ENCODE results near the gene SPHKAP. TPM values are rescaled to one million over a fixed set of nuclear protein-coding genes. Genes with fewer than 3 reads are reported as not detected.

Gene SPHKAP
- polyA plus RNA-seq, 1 of the 3 experiments (the other 2 are of a cell fraction): not detected

DNA sequence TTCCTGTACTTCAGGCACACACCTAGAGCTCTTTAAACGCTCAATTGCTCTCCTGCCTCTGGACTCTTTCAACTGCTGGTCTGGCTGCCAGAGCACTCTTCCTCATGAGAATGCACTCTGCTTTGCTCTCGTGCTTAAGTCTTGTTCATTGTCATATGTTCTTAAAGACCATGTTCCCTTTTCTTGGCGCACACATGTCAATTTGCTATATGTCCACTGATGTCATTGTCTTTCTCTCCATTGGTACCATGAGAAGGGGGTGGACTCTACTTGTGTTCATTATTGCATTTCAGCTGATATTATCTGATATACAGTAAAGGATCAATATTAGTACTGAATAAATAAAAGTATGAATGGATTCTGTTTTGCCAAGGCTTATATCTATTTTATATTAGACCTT is 16.8 kb downstream of the SPHKAP start:
- no peak overlapping the region for H2AFZ ChIP-seq (ENCODE audit: low read depth)
- H3K79me2 ChIP-seq (ENCODE audit: insufficient read depth): no peaks in the 10 kb centered on the region
- H3K27me3 ChIP-seq (ENCODE audit: insufficient read depth): no peaks in the 10 kb centered on the region
- no peaks in the 10 kb centered on the region for H3F3A ChIP-seq (replicated peaks; ENCODE audit: insufficient read depth)
- H3K4me2 ChIP-seq: no peak overlapping the region
- DNase-seq: no peak
- no peak overlapping the region for H3K4me3 ChIP-seq (ENCODE audit: low read depth in 2 of 2, low read length in 1 of 2)
- no peaks in the 10 kb centered on the region for H3K9me3 ChIP-seq
- H3K36me3 ChIP-seq (replicated peaks in 1 of 2; ENCODE audit: control insufficient read depth in 1 of 2, insufficient read depth in 2 of 2, low read length in 1 of 2): no peaks in the 10 kb centered on the region
- no peak overlapping the region for H3K9ac ChIP-seq
- no peaks in the 10 kb centered on the region for H4K20me1 ChIP-seq (ENCODE audit: insufficient read depth)
- 13% methylated on average over 3 of the region's 3 CpGs for WGBS (ENCODE audit: low lambda C conversion rate)
- CTCF ChIA-PET: no interaction called here
- H3K4me1 ChIP-seq (ENCODE audit: control insufficient read depth in 1 of 2, insufficient read depth in 2 of 2, low read depth in 1 of 2, low read length in 1 of 2): no peaks in the 10 kb centered on the region
- H3K9me2 ChIP-seq: peaks cover 2% of the 10 kb centered on the region; the same call in 1 of the 2 replicates
- POLR2A ChIA-PET: no interaction called here
- H3K27ac ChIP-seq (ENCODE audit: low read depth in 2 of 2, low read length in 1 of 2): no peak overlapping the region
- TF ChIP-seq, protein P1, sequence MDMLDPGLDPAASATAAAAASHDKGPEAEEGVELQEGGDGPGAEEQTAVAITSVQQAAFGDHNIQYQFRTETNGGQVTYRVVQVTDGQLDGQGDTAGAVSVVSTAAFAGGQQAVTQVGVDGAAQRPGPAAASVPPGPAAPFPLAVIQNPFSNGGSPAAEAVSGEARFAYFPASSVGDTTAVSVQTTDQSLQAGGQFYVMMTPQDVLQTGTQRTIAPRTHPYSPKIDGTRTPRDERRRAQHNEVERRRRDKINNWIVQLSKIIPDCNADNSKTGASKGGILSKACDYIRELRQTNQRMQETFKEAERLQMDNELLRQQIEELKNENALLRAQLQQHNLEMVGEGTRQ (IDR thresholded peaks at IDR 0.05; ENCODE audit: borderline replicate concordance, low read depth, low read length): no peak
- no peak for TF ChIP-seq NFIC (IDR thresholded peaks at IDR 0.05; ENCODE audit: borderline replicate concordance)

DNA sequence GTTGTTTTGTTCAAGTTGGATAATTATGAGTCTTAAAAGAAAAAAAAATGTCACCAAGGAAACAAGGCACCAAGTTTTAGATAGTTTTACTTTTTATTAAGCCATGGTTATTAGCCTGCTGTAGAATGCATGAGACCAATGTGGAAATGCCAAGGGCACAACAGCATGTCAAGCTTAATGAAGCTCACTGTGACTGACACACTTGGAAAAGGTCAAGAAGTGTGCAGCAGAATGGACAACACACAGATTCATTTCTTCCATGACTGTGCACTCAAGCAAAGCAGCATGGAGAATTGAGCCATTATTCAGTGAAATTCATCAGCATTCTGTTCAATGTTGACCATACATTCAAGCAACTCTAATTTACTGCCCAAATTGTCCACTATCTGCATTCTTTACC is 23.6 kb downstream of the SPHKAP start:
- H3K4me3 ChIP-seq (ENCODE audit: low read depth in 2 of 2, low read length in 1 of 2): no peak overlapping the region
- H3K9me2 ChIP-seq: no peaks in the 10 kb centered on the region
- TF ChIP-seq FOXJ3 (CRISPR knock-in tag; IDR thresholded peaks at IDR 0.05) (no peak), TAF1 (IDR thresholded peaks at IDR 0.05; ENCODE audit: borderline replicate concordance, low read depth, low read length) (no peak), RCOR1 (IDR thresholded peaks at IDR 0.05; ENCODE audit: low read length) (no peak)
- ChIA-PET CTCF (no interaction called here), POLR2A (no interaction called here)
- H3K27me3 ChIP-seq (ENCODE audit: insufficient read depth): no peaks in the 10 kb centered on the region
- no peaks in the 10 kb centered on the region for H3K79me2 ChIP-seq (ENCODE audit: insufficient read depth)
- no peaks in the 10 kb centered on the region for H3F3A ChIP-seq (replicated peaks; ENCODE audit: insufficient read depth)
- H2AFZ ChIP-seq (ENCODE audit: low read depth): no peak overlapping the region
- H3K9ac ChIP-seq: no peak overlapping the region
- no peaks in the 10 kb centered on the region for H3K36me3 ChIP-seq (replicated peaks in 1 of 2; ENCODE audit: control insufficient read depth in 1 of 2, insufficient read depth in 2 of 2, low read length in 1 of 2)
- H3K27ac ChIP-seq (ENCODE audit: low read depth in 2 of 2, low read length in 1 of 2): no peak overlapping the region
- H4K20me1 ChIP-seq (ENCODE audit: insufficient read depth): no peaks in the 10 kb centered on the region
- DNase-seq: no peak
- H3K4me1 ChIP-seq (ENCODE audit: control insufficient read depth in 1 of 2, insufficient read depth in 2 of 2, low read depth in 1 of 2, low read length in 1 of 2): no peaks in the 10 kb centered on the region
- no peak overlapping the region for H3K4me2 ChIP-seq
- no peaks in the 10 kb centered on the region for H3K9me3 ChIP-seq

DNA sequence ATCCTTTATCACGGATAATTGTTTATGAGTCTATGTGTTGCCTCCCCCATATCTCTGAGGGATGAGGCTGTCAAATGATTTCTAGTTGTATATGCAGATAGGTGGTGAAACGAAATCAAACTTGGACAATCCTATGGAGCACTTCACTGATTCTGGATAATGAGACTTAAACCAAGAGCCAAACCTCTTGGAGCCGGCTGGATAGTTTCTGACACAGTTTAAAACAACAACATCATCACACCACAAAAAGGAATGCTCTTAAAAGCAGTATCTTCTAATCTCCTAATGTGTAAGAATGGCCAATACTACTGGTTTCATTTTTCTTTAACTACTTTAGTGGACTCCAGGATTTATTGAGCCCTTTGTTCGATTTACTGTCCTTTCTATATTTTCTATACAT is 36.5 kb downstream of the SPHKAP start:
- H3K9me3 ChIP-seq: no peaks in the 10 kb centered on the region
- no peaks in the 10 kb centered on the region for H3K36me3 ChIP-seq (replicated peaks in 1 of 2; ENCODE audit: control insufficient read depth in 1 of 2, insufficient read depth in 2 of 2, low read length in 1 of 2)
- under 1% methylated on average over 4 of the region's 4 CpGs for WGBS (ENCODE audit: low lambda C conversion rate)
- no peak overlapping the region for H3K9ac ChIP-seq
- DNase-seq: no peak
- H3K27me3 ChIP-seq (ENCODE audit: insufficient read depth): no peaks in the 10 kb centered on the region
- no peaks in the 10 kb centered on the region for H3K4me1 ChIP-seq (ENCODE audit: control insufficient read depth in 1 of 2, insufficient read depth in 2 of 2, low read depth in 1 of 2, low read length in 1 of 2)
- H3K27ac ChIP-seq (ENCODE audit: low read depth in 2 of 2, low read length in 1 of 2): no peak overlapping the region
- H3K4me3 ChIP-seq (ENCODE audit: low read depth in 2 of 2, low read length in 1 of 2): no peak overlapping the region
- no peak overlapping the region for H3K4me2 ChIP-seq
- H3K79me2 ChIP-seq (ENCODE audit: insufficient read depth): no peaks in the 10 kb centered on the region
- ChIA-PET CTCF (no interaction called here), POLR2A (no interaction called here)
- no peaks in the 10 kb centered on the region for H4K20me1 ChIP-seq (ENCODE audit: insufficient read depth)
- H3F3A ChIP-seq (replicated peaks; ENCODE audit: insufficient read depth): no peaks in the 10 kb centered on the region
- no peak overlapping the region for H2AFZ ChIP-seq (ENCODE audit: low read depth)
- H3K9me2 ChIP-seq: no peaks in the 10 kb centered on the region
- no peak for TF ChIP-seq NFIC (IDR thresholded peaks at IDR 0.05; ENCODE audit: borderline replicate concordance)
- TF ChIP-seq, protein P2, sequence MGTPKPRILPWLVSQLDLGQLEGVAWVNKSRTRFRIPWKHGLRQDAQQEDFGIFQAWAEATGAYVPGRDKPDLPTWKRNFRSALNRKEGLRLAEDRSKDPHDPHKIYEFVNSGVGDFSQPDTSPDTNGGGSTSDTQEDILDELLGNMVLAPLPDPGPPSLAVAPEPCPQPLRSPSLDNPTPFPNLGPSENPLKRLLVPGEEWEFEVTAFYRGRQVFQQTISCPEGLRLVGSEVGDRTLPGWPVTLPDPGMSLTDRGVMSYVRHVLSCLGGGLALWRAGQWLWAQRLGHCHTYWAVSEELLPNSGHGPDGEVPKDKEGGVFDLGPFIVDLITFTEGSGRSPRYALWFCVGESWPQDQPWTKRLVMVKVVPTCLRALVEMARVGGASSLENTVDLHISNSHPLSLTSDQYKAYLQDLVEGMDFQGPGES (IDR thresholded peaks at IDR 0.05; ENCODE audit: low read depth, low read length): no peak
- TF ChIP-seq RCOR1 (IDR thresholded peaks at IDR 0.05; ENCODE audit: low read length): no peak
- TF ChIP-seq NRF1 (IDR thresholded peaks at IDR 0.05; ENCODE audit: low read depth, low read length): no peak
- TF ChIP-seq JUND (IDR thresholded peaks at IDR 0.05): no peak
- TF ChIP-seq POLR2AphosphoS5 (IDR thresholded peaks at IDR 0.05; ENCODE audit: low read depth, low read length): no peak
- TF ChIP-seq, protein P3, sequence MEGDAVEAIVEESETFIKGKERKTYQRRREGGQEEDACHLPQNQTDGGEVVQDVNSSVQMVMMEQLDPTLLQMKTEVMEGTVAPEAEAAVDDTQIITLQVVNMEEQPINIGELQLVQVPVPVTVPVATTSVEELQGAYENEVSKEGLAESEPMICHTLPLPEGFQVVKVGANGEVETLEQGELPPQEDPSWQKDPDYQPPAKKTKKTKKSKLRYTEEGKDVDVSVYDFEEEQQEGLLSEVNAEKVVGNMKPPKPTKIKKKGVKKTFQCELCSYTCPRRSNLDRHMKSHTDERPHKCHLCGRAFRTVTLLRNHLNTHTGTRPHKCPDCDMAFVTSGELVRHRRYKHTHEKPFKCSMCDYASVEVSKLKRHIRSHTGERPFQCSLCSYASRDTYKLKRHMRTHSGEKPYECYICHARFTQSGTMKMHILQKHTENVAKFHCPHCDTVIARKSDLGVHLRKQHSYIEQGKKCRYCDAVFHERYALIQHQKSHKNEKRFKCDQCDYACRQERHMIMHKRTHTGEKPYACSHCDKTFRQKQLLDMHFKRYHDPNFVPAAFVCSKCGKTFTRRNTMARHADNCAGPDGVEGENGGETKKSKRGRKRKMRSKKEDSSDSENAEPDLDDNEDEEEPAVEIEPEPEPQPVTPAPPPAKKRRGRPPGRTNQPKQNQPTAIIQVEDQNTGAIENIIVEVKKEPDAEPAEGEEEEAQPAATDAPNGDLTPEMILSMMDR (IDR thresholded peaks at IDR 0.05): no peak
- no peak for TF ChIP-seq ELF1 (IDR thresholded peaks at IDR 0.05)
- TF ChIP-seq RXRA (IDR thresholded peaks at IDR 0.05; ENCODE audit: borderline replicate concordance, low read depth): no peak
- TF ChIP-seq, protein P4, sequence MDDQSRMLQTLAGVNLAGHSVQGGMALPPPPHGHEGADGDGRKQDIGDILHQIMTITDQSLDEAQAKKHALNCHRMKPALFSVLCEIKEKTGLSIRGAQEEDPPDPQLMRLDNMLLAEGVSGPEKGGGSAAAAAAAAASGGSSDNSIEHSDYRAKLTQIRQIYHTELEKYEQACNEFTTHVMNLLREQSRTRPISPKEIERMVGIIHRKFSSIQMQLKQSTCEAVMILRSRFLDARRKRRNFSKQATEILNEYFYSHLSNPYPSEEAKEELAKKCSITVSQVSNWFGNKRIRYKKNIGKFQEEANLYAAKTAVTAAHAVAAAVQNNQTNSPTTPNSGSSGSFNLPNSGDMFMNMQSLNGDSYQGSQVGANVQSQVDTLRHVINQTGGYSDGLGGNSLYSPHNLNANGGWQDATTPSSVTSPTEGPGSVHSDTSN (IDR thresholded peaks at IDR 0.05): no peak
- no peak for TF ChIP-seq CHD2 (IDR thresholded peaks at IDR 0.05; ENCODE audit: low read length, partially characterized antibody)
- TF ChIP-seq RAD21 (IDR thresholded peaks at IDR 0.05; ENCODE audit: low read length): no peak
- TF ChIP-seq, protein P5, sequence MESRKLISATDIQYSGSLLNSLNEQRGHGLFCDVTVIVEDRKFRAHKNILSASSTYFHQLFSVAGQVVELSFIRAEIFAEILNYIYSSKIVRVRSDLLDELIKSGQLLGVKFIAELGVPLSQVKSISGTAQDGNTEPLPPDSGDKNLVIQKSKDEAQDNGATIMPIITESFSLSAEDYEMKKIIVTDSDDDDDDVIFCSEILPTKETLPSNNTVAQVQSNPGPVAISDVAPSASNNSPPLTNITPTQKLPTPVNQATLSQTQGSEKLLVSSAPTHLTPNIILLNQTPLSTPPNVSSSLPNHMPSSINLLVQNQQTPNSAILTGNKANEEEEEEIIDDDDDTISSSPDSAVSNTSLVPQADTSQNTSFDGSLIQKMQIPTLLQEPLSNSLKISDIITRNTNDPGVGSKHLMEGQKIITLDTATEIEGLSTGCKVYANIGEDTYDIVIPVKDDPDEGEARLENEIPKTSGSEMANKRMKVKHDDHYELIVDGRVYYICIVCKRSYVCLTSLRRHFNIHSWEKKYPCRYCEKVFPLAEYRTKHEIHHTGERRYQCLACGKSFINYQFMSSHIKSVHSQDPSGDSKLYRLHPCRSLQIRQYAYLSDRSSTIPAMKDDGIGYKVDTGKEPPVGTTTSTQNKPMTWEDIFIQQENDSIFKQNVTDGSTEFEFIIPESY (IDR thresholded peaks at IDR 0.05; ENCODE audit: borderline replicate concordance, low read depth): no peak
- TF ChIP-seq YY1 (IDR thresholded peaks at IDR 0.05; ENCODE audit: low read depth): no peak
- TF ChIP-seq MEF2A (IDR thresholded peaks at IDR 0.05; ENCODE audit: borderline replicate concordance, low read depth): no peak
